K562 (cell line): ENCODE results near the gene PSMA8. TPM values are rescaled to one million over a fixed set of nuclear protein-coding genes. Genes with fewer than 3 reads are reported as not detected.
"Not testable (repeated sequence)": the region's sequence is repeated elsewhere in the genome, so short reads cannot be mapped to it uniquely, and the experiment has no call there.

Experiments
- ATAC-seq: fragments of 200-7000 bp; cut with Tn5 transposase; 3 replicates; pipeline ENCODE4 v1.9.1; 2020; ENCODE audit warnings: moderate library complexity
- BruUV-seq: library from RNA; stranded (reverse); fragments of 400-500 nt; replicated peaks from 2 replicates; lab custom pipeline; 2021; lab: Mats Ljungman, UMichigan
- CTCF ChIA-PET: fragments of 300-600 bp; formaldehyde crosslinking; extraction: SDS; loops from one replicate; lab custom pipeline; 2021; ENCODE audit warnings: low intra/inter-chr PET ratio; lab: Yijun Ruan, JAX
- POLR2A ChIA-PET: fragments of 300-600, 350-650 bp; sonication (Branson Sonifier 250); formaldehyde crosslinking; extraction: SDS; loops from one replicate; lab custom pipeline; 2021; ENCODE audit warnings: antibody characterized with exemption, inconsistent platforms; lab: Yijun Ruan, JAX
- DNase-seq, 4 experiments: peaks; one replicate each; pipeline versions ENCODE4 v3.0.0 to v3.0.0-alpha.2; 2011 to 2018; ENCODE audit warnings: low spot score in 3 of 4, mixed read lengths in 3 of 4; ENCODE audit errors: extremely low read depth in 1 of 4
- FAIRE-seq: peaks from 2 replicates; lab custom pipeline; 2011; peaks lifted over from hg19 to GRCh38; lab: Jason Lieb, UNC
- H2AFZ ChIP-seq: 2 replicates; pipeline ENCODE4 v1.6.0; 2011; ENCODE audit warnings: low read depth, low read length, control low read depth, inconsistent platforms
- H3K27ac ChIP-seq: fragments of 200-600 bp; 3 replicates; pipeline ENCODE4 v1.8.0; 2011; ENCODE audit warnings: low read depth, mild to moderate bottlenecking, control low read depth, inconsistent platforms, low read length, moderate library complexity, mixed read lengths; ENCODE audit errors: extremely low read depth
- H3K27me3 ChIP-seq, 2 experiments: fragments of 300-600 bp in 1 of 2; 2 replicates in 1 of 2; 3 replicates in 1 of 2; pipeline versions ENCODE4 v1.6.0 to v1.8.0; 2011; ENCODE audit warnings: inconsistent platforms in 2 of 2, low read length in 2 of 2, mild to moderate bottlenecking in 1 of 2, mixed read lengths in 1 of 2, moderate library complexity in 1 of 2; ENCODE audit not compliant: control insufficient read depth in 2 of 2, insufficient read depth in 2 of 2
- H3K36me3 ChIP-seq: fragments of 300-600 bp; 3 replicates; pipeline ENCODE4 v1.8.0; 2011; ENCODE audit warnings: mild to moderate bottlenecking, low read length, inconsistent platforms; ENCODE audit not compliant: control insufficient read depth, insufficient read depth
- H3K4me1 ChIP-seq, 2 experiments: fragments of 200-600 bp in 1 of 2; replicated peaks in 1 of 2; 2 replicates in 1 of 2; 3 replicates in 1 of 2; pipeline versions ENCODE4 v1.5.1 to v1.8.0; 2011; ENCODE audit warnings: inconsistent platforms in 2 of 2, low read length in 2 of 2, mild to moderate bottlenecking in 1 of 2, mixed read lengths in 1 of 2, moderate library complexity in 1 of 2; ENCODE audit not compliant: control insufficient read depth in 2 of 2, insufficient read depth in 2 of 2
- H3K4me2 ChIP-seq: 2 replicates; pipeline ENCODE4 v1.6.1; 2011; ENCODE audit warnings: low read length, control low read depth, inconsistent platforms, mixed read lengths; ENCODE audit not compliant: insufficient read depth
- H3K4me3 ChIP-seq: fragments of 200-600 bp; sonication (generic), shearing (Covaris generic); 2 replicates; pipeline ENCODE4 v1.5.1; 2016; ENCODE audit warnings: control low read depth, inconsistent platforms
- H3K79me2 ChIP-seq: fragments of 200-600 bp; 3 replicates; pipeline ENCODE4 v1.8.0; 2011; ENCODE audit warnings: low read length, inconsistent platforms; ENCODE audit not compliant: control insufficient read depth, insufficient read depth
- H3K9ac ChIP-seq, 2 experiments: 2 replicates each; pipeline versions ENCODE4 v1.6.0 to v1.6.1; 2011; ENCODE audit warnings: low read depth in 2 of 2, low read length in 2 of 2, control low read depth in 1 of 2, inconsistent platforms in 1 of 2, mild to moderate bottlenecking in 1 of 2, mixed read lengths in 1 of 2; ENCODE audit not compliant: insufficient read depth in 1 of 2
- H3K9me1 ChIP-seq: one replicate; pipeline ENCODE4 v1.6.0; 2011; ENCODE audit warnings: inconsistent platforms, mild to moderate bottlenecking, low read length, moderate library complexity; ENCODE audit not compliant: control insufficient read depth, insufficient read depth
- H3K9me3 ChIP-seq: replicated peaks from 2 replicates; pipeline ENCODE4 v1.5.1; 2011; ENCODE audit warnings: low read depth, low read length, inconsistent platforms; ENCODE audit not compliant: control insufficient read depth, insufficient read depth
- H4K20me1 ChIP-seq: replicated peaks from 2 replicates; pipeline ENCODE4 v1.6.1; 2011; ENCODE audit warnings: low read length, inconsistent platforms, mixed read lengths; ENCODE audit not compliant: control insufficient read depth, insufficient read depth
- BCOR ChIP-seq: fragments of 450-650 bp; IDR thresholded peaks from 2 replicates; pipeline ENCODE4 v1.6.1; 2016
- CBFA2T2 ChIP-seq: fragments of 450-650 bp; conservative IDR thresholded peaks from 2 replicates; pipeline ENCODE4 v1.6.1; 2017; ENCODE audit warnings: mild to moderate bottlenecking
- CBFA2T3 ChIP-seq: fragments of 450-650 bp; IDR thresholded peaks from 2 replicates; pipeline ENCODE4 v1.6.1; 2017
- KDM1A ChIP-seq, 2 experiments: fragments of 450-650 bp; IDR thresholded peaks; 2 replicates each; pipeline ENCODE4 v1.6.1; 2016; ENCODE audit warnings: mild to moderate bottlenecking in 2 of 2
- TAL1 ChIP-seq: fragments of 450-650 bp; IDR thresholded peaks from 2 replicates; pipeline ENCODE4 v1.6.1; 2016; ENCODE audit warnings: mild to moderate bottlenecking
- ZNF146 ChIP-seq: IDR thresholded peaks from one replicate; pipeline ENCODE4 v1.6.1; 2018; ENCODE audit warnings: missing compliant biosample characterization; ENCODE audit not compliant: unreplicated experiment
- WGBS: fragments of 100-300 bp; shearing (Covaris generic); methylation state at CpG from one replicate; pipeline ENCODE4 v1.1.6; 2016; ENCODE audit warnings: low coverage, mixed read lengths; ENCODE audit not compliant: insufficient coverage; ENCODE audit errors: missing lambda C conversion rate; 5-methylcytosine and 5-hydroxymethylcytosine counted together
- in situ Hi-C: fragments of 300-500 bp; cut with MboI; formaldehyde crosslinking; loops from 4 replicates; pipeline ENCODE4 v1.15.0; 2018; ENCODE audit warnings: inconsistent platforms, mixed read lengths
- intact Hi-C: fragments of 100-400 bp; cut with micrococcal nuclease; formaldehyde crosslinking; loops from 2 replicates; pipeline ENCODE4 v1.14.2; 2022
- polyA plus RNA-seq, 8 experiments: library from polyadenylated mRNA; depleted of rRNA in 4 of 8; stranded (reverse) in 5 of 8; unstranded in 3 of 8; fragments of >200 nt; fragmentation: Nextera tagmentation in 2 of 8; fragmentation: Illumina TruSeq in 1 of 8; extraction: Ambion mirVana in 2 of 8; extraction: Trizol in 1 of 8; gene quantifications; 2 replicates each; pipeline versions ENCODE4 v1.2.1 to v1.2.3, GENCODE V29; 2011 to 2014; ENCODE audit warnings: inconsistent platforms in 1 of 8, missing spikeins in 1 of 8
- total RNA-seq, 7 experiments: library from RNA; depleted of rRNA in 6 of 7; stranded (reverse); fragments of >200 nt in 6 of 7; fragmentation: Illumina TruSeq in 2 of 7; extraction: Trizol in 2 of 7; gene quantifications; 2 replicates each; pipeline versions ENCODE4 v1.2.1 to v1.2.3, GENCODE V29; 2011 to 2021; ENCODE audit warnings: low replicate concordance in 1 of 7

PSMA8 gene
- total and polyA plus RNA-seq, 9 of the 15 experiments (the other 6 are each of a cell fraction or from before 2014, with no cell fraction given): not detected

GRCh38 chr18:26237363-26237762, 103.7 kb downstream of the PSMA8 start:
- intact Hi-C loops, H3K9me3 ChIP-seq, H3K36me3 ChIP-seq, H3K4me3 ChIP-seq, BruUV-seq: not testable (repeated sequence)
- TF ChIP-seq CBFA2T2 (peak; percentile 24; the same call in 1 of the 2 replicates), TAL1 (peak; percentile 25; the same call in 1 of the 2 replicates), CBFA2T3 (peak; percentile 61)
- TF ChIP-seq, all 486 proteins: peak for 3; not testable (repeated sequence) for 483
- H3K9me1 ChIP-seq, H3K27me3 ChIP-seq, H3K27ac ChIP-seq, CTCF ChIA-PET, H3K4me2 ChIP-seq, H3K4me1 ChIP-seq, ATAC-seq, H4K20me1 ChIP-seq, FAIRE-seq, H2AFZ ChIP-seq, in situ Hi-C loops, H3K9ac ChIP-seq, DNase-seq: not testable (repeated sequence)
- peaks cover 29% of the 10 kb centered on the region for H3K79me2 ChIP-seq
- WGBS: 22% methylated on average over 2 of the region's 2 CpGs
- POLR2A ChIA-PET: interaction anchor here (0.8 kb wide), 1 partner anchor 11 kb away, joined by 4 read pairs; the partner anchor contains the start of gene TAF4B

GRCh38 chr18:26238718-26239117, 105.0 kb downstream of the PSMA8 start:
- H3K9ac ChIP-seq, H3K4me2 ChIP-seq, DNase-seq, BruUV-seq, in situ Hi-C loops, H3K27me3 ChIP-seq, H3K4me1 ChIP-seq, H3K4me3 ChIP-seq, H4K20me1 ChIP-seq, H3K9me1 ChIP-seq, H3K36me3 ChIP-seq, CTCF ChIA-PET, POLR2A ChIA-PET, H3K27ac ChIP-seq, intact Hi-C loops, H2AFZ ChIP-seq, FAIRE-seq, H3K9me3 ChIP-seq, ATAC-seq: not testable (repeated sequence)
- 90% methylated on average over 3 of the region's 4 CpGs for WGBS
- TF ChIP-seq ZNF146 (CRISPR knock-in tag) (peak; percentile 71), BCOR (peak; percentile 75), KDM1A (IDR thresholded peaks at IDR 0.05) (peak; percentile 25 to 56; a peak in 2 of 4 replicates)
- peaks cover 18% of the 10 kb centered on the region for H3K79me2 ChIP-seq
